GM21825 (cell line): ENCODE data around the gene SLC25A33.
"Not testable (repeated sequence)": the region's sequence is repeated elsewhere in the genome, so short reads cannot be mapped to it uniquely, and the experiment has no call there.

ENCODE experiments used
- ATAC-seq: cut with Tn5 transposase; IDR thresholded peaks from one replicate; pipeline ENCODE4 v1.9.1; 2021; ENCODE audit warnings: mild to moderate bottlenecking, moderate library complexity; ENCODE audit not compliant: unreplicated experiment

Gene SLC25A33

DNA sequence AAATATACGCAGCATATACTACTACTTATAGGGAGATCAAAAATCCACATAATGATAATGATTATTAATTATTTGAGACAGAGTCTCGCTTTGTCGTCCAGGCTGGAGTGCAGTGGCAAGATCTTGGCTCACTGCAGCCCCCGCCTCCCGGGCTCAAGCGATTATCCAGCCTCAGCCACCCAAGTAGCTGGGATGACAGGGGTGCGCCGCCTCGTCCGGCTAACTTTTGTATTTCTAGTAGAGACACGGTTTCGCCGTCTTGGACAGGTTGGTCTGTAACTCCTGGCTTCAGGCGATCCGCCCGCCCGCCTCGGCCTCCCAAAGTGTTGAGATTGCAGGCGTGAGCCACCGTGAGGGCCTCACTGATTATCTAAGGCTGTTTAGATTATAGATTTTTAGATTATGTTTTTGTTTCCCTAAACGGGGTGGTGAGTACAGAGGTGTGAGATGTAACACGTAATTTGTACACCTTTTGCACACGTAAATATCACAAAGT lies 548 bp upstream of the SLC25A33 start:
- no peak for ATAC-seq

DNA sequence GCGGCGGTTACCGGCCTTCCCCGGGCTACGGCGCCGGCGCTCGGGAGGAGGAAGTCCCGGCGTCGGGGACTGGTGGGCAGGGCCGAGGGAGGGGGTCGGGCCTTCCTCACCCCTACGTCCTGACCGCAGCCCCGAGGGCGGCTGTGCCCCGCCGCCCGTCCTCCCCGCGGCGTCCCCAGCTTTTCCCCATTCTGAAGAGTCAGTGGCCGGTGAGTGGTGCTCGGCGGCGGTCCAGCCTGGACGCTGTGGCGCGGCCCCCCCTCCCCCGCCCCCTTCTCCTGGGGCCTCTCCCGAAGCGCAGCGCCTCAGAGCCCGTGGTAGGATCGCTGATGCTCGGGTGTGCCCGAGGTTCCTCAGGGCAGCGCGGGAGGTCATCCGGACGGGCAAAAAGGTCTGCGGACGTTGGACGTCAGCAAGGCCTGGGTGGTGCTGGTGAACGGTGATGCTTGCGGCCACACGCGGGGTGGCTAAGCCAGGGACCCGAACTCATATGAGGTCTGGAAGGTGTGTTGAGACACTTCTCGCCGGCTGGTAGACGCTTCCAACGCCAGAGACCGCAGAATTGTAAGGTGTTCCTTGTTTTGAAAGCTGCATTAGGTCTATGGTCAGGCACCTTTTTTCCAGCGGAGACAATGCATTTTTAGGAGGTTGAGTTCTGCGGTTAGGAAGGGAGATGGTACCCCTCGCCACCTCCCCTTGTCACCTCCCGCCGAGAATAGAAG lies 725 bp downstream of the SLC25A33 start:
- ATAC-seq, result peak; percentile 38

DNA sequence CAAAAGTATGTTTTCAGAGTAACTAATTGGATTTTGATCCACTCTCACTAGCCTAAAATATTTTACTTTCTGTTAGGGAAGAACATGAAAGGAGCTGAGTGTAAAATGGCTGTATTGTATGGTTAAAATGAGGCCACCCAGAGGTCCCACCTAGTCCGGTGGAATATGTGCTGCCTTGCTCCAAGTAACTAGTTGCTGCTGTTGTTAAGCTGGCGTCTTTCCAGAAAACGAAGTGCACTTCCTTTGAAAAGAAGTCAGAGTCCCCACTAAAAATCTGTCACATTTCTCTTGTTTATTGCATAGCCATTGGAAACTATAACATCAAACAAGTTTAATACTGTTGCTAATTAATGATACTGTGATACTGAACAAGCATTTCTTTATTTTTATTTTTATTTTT lies 3.2 kb downstream of the SLC25A33 start:
- ATAC-seq, result no peak

DNA sequence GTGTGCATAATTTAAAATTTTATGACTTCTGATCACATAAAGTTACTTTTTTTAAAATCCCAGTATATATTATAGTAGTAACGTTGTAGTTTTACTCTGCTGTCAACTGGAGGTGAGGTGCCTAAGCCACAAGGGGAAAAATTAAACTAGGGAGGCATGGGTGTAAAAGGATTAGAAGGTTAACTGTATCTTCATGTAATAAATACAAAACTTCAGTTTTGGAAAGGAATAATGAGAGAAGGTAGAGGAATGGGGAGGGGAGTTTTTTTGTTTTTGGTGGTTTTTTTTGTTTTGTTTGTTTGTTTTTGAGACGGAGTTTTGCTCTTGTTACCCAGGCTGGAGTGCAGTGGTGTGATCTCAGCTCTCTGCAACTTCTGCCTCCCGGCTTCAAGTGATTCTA lies 5.7 kb downstream of the SLC25A33 start:
- ATAC-seq, result no peak

DNA sequence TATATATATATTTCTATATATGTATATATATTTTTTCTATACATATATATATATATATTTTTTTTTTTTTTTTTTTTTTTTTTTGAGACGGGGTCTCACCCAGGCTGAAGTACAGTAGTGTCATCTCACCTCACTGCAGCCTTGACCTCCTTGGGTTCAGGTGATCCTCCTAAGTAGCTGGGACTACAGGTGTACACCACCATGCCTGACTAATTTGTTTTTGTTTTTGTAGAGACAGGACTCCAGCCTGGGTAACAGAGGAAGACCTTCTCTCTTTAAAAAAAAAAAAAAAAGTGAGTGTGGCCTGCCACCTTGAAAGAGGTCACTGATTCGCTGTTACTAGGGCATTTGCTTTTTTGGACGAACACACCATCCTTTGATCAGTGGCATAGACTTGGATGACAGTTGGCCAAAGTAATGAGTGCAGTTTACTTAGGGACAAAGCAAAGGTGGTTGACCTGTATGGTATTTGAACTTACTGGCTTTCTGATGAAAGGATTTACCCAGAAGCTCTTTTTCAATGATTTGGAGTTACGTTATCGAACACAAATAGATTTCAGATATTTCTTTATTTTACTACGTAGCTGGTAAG lies 10.8 kb downstream of the SLC25A33 start:
- no peak for ATAC-seq

DNA sequence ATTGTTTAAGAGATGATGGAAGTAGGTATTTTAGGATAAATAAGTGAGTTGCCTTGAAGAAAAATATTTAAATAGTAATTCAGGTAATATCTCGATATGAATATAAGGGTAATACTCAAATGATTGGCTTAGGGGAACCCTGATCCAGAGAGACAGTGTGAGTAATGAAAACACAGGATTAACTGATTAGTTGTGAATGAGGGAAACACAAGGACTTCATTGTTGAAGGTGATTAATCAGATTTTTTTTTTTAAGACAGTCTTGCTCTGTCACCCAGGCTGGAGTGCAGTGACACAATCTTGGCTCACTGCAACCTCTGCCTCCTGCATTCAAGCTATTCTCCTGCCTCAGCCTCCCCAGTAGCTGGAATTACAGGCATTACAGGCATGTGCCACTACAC lies 12.7 kb downstream of the SLC25A33 start:
- no peak for ATAC-seq

DNA sequence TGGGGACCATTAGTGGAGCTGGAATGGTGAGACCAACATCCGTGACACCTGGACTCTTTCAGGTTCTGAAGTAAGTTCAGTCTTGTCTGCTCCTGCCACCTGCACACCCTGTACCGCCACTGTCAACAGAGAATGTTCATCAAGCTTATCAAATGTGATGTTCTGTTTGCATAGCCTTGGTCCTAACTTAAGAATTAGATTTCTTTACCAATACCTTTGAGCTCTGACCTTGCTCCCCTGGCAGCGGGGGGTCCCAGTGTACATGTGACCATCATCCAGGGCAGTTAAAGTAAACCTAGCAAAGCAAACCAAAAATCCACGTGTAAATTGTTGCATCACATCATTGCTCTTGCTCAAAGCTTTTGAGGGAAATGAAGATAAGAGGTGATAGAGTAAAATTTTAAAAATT lies 14.5 kb downstream of the SLC25A33 start:
- ATAC-seq, result no peak

DNA sequence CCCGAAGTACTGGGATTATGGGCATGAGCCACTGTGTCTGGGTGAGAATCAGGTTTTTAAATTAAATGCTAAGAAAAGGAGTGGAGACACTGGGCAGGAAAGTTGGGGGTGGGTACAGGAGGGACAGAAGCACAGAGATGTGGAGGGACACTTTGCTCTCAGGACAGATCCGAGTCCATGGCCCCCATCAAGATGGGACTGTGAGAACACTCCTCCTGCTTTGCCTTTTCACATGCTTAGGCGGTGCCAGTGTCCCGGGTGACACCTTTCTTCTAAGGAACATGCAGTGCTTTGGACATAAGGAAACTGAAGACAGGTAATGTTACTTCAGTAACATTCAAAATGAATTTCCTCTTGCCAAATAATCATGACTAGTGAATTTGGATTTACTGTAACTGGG lies 16.7 kb downstream of the SLC25A33 start:
- no peak for ATAC-seq

DNA sequence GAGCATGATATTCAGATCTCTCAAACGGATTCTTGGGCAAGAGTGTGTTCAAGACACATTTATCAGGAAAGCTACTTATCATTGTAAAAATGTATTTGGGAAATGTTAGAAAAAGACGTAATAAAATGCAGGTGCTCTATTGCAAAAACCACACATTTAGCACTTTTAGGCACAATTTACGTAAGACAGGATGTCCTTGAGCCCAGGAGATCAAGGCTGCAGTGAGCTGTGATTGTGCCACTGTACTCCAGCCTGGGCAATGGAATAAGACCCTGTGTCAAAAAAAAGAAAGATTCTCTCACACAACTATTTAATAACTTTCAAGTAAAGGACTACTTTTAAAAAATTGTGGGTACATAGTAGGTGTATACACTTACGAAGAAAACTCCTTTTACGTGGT lies 18.4 kb downstream of the SLC25A33 start:
- ATAC-seq, result no peak

DNA sequence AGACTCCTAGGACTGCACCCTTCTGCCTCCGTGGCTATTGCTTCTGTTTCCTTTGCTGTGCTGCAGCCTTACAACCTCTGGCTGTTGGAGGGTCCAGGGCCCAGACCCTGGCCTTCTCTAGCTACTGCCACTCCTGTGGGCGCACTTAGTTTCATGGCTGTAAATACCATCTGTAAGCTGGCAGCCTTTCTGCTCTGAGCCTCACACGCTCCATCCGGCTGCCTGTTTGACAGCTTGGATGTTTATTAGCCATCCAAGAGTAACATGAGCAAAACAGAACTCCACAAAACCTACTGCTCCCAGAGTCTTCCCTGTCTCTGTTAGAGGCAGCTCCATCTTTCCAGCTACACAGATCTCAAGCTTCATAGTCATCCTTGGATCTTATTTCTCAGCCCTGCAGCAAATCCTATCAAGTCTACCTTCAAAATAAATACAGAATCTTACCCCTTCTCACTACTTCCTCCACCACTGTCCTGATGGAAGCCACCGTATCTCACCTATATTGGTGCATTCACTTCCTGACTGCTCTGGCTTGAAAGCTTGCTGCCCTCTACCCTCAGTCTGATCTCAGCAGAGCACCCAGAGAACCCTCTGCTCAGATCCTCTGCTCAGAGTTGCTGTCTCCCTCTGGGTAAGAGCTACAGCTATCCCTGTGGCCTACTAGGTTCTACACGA lies 19.1 kb downstream of the SLC25A33 start:
- ATAC-seq, result no peak

DNA sequence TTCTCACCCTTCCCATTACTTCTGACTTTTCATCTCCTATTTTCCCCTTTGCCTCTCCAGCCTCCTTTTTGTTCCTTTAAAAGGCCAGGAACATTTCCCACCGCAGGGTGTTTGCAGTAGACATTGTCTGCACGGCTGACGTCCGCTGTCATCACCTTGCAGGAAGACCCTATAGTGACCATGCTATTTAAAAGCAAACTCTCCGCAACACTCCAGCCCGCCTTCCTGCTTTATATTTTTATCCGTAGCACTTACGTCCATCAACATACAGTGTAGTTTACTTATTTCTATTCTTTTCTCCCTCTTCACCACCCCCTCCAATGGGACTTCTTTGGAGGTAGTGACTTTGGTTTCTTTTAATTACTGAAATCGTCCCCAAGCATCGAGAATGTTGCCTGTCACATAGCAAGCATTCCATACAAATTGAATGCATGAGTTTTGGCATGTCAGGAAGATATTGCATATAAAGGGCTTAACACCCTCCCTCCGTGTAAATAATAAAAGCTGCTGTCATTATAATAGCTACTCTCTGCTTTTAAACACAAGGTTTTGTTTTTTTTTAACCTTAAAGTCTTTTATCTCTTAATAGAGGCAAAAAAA lies 19.8 kb downstream of the SLC25A33 start:
- ATAC-seq, result no peak

DNA sequence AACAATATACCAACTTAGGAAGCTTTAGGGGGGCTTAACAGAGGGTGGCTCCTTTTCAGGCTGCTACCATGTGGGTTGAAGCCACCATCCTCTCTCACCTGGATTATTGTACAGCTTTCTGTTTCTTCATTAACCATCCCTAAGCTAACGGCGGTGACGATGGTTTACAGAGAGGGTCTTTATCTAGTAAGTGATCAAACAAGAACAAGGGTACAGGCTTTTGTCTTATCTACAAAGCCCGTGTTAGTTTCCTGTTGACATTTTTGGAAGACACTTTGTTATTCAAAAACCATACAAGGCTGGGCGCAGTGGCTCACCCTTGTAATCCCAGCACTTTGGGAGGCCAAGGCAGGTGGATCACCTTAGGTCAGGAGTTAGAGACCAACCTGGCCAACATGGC lies 20.4 kb downstream of the SLC25A33 start:
- no peak for ATAC-seq

DNA sequence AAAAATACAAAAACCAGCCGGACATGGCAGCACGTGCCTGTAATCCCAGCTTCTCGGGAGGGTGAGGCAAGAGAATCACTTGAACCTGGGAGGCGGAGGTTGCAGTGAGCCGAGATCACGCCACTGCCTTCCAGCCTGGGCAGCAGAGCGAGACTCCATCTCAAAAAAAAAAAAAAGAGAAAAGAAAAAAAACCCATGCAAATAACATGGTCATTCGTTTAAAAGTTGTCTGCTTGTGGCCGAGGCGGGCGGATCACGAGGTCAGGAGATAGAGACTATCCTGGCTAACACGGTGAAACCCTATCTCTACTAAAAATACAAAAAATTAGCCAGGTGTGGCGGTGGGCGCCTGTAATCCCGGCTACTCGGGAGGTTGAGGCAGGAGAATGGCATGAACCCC lies 20.8 kb downstream of the SLC25A33 start:
- not testable (repeated sequence) for ATAC-seq

DNA sequence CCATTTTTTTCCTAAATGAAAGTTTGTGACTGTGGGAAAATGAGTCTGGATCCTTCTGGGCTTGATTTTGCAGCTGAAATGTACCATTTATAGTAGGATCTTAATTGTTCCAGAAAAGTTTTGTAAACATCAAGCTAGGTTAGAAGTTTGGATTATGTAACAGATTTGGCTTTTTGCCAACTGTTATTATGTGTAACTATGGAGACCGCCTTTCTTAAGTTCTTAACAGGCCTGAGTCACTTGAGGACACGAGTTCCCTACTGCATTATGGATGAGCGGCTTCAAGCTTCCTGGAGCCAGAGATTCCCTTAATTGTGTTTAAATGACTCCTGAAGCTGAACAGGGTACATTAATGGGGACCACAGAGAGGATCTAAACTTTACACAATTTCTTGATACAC lies 22.2 kb downstream of the SLC25A33 start:
- no peak for ATAC-seq

DNA sequence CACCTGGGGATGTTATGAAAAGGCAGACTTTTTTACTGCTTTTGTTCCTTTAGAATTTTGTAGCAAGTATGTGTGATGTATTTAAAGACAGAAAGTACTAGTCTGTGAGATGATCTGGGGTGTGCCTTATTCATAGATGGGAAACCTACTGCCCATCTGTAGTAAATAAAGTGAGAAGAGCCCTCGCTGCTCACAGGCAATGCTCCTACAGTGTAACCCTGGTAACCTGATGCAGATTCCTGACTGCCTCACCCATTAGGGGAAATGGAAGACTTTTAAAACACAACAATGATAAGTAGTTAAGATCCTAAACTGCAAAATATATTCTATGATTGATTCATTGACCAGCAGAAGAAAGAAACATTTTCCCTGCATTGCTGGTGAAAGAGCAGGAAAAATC lies 30.0 kb downstream of the SLC25A33 start:
- ATAC-seq, result no peak

DNA sequence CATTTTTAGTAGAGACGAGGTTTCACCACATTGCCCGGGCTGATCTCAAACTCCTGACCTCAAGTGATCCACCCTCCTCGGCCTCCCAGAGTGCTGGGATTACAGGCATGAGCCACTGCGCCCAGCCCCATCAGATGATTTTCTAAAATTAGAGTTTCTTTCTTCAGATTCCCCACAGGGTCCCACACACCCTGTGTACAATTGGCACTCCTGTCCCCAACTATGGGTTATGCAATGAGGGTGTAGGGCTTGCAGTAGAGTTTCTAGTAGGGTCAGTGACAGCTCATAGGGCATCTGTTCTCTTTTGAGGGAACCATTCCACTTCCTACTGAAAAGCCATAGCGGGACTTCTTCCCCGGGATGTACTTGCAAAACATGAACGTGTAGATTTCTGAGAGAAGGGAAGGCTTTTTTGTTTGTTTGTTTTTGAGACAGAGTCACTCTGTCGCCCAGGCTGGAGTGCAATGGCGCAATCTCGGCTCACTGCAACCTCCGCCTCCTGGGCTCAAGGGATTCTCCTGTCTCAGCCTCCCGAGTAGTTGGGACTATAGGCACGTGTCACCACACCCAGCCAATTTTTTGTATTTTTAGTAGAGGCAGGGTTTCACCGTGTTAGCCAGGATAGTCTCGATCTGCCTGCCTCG lies 31.7 kb downstream of the SLC25A33 start:
- not testable (repeated sequence) for ATAC-seq

DNA sequence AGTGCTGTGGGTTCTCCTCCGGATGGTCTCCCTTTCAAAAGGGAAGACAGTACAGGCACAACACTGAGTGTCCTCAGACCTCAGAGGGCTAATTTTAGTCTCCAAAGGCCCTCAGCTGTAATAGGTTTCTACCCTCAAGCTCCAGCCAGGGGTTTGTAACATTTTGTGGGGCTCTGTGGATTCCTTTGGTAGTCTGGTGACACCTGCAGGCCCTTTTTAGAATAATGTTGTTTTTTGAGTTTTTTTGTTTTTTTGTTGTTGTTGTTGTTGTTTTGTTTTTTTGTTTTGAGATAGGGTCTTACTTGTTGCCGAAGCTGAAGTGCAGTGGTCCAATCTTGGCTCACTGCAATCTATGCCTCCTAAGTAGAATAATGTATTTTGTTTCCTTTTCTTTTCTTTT lies 34.5 kb downstream of the SLC25A33 start:
- ATAC-seq, result no peak

DNA sequence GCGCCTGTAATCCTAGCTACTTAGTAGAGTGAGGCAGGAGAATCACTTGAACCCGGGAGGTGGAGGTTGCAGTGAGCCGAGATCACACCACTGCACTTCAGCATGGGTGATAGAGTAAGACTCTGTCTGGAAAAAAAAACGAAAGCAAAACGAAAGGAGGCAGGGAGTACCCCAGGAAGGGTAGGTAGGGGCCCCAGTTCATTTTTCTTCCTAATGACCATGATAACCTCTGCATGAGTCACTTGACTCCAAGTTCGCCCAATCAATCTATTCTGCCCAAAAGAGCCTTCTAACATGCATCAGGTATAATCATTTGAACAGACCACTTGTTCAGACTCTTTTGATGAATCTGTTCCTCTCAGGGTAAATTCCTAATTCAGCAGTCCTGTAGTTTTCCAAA lies 36.2 kb downstream of the SLC25A33 start:
- no peak for ATAC-seq

DNA sequence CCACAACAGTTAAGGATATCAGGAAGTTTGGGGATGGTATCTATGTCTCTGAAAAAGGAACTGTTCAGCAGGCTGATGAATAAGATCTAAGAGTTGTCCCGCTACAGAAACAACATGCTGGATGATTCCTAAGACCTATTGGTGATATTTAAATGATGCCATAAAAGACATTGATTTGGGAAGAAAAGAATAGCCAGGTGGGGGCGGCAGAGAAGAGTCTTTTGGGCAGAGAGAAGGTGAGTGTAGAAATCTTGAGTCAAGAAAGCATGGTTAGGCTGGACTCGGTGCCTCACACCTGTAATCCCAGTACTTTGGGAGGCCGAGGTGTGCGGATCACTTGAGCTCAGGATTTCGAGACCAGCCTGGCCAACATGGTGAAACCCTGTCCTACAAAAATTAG lies 37.6 kb downstream of the SLC25A33 start:
- ATAC-seq, result no peak

DNA sequence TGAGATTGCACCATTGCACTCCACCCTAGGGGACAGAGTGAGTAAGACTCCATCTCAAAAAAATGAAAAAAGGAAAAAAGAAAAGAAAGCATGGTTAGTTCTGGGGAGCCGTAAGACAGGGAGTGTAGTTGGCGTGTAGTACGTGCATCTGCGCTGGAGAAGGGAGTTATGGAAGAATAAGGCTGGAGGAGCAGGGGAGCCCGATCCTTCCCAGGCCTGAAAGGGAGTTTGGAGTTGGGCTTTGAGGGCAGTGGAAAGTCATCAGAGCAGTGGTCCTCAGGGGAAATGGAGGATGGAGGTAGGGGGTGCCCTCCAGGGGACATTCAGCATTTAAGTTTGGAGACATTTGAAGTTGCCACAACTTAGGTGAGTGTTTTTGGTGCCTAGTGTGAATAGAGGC lies 38.2 kb downstream of the SLC25A33 start:
- no peak for ATAC-seq

DNA sequence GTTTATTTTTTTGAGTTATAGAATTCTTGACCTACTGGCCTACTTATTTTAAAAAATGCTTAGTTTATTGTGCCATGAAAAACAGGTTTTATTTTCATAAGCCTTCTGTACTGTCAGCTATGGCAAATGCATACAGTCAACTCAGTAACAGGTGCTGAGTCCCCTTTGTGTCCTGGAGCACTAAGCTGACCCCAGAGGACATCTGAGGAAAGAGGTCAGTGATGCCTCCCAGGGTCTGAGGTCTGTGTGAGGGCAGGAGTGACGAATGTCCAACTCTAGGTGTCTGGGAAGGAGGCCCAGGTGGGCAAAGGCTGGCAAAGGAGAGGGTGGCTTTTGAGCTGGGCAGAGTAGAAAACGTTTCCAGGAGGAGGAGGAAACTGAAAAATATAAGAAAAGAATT lies 41.7 kb downstream of the SLC25A33 start:
- no peak for ATAC-seq
